Activated CD8-positive, alpha-beta T cell treated with anti-CD3 and anti-CD28 coated beads, Interleukin-2, amount 10 ng/mL, durations not matched to agents 7 days and 5 days (primary cell): ENCODE results near the gene SSH3. TPM values are rescaled to one million over a fixed set of nuclear protein-coding genes. Genes with fewer than 3 reads are reported as not detected.
A peak's percentile ranks its signal among the peaks of the same experiment; 100 is the strongest.

Experiments
- ATAC-seq: fragments of 150-1000 bp; cut with Tn5 transposase; one replicate; pipeline ENCODE4 v1.10.0; 2021; ENCODE audit warnings: moderate library complexity
- CTCF ChIA-PET: fragments of 350-600 bp; sonication (Branson Sonifier 250); formaldehyde crosslinking; loops from one replicate; lab custom pipeline; 2021; ENCODE audit warnings: antibody characterized with exemption; lab: Charles Lee
- POLR2A ChIA-PET: fragments of 350-600 bp; sonication (Branson Sonifier 250); formaldehyde crosslinking; loops from one replicate; lab custom pipeline; 2021; ENCODE audit warnings: antibody characterized with exemption; lab: Charles Lee
- DNase-seq: peaks from one replicate; pipeline ENCODE4 v3.0.0-alpha.2; 2020
- H3K27ac Mint-ChIP-seq: one replicate; pipeline ENCODE4 v1.8.0; 2021; ENCODE audit warnings: mild to moderate bottlenecking, mixed read lengths
- H3K27me3 Mint-ChIP-seq: one replicate; pipeline ENCODE4 v1.8.0; 2021; ENCODE audit warnings: low read depth, mixed read lengths
- H3K36me3 Mint-ChIP-seq: one replicate; pipeline ENCODE4 v1.8.0; 2021; ENCODE audit warnings: low read depth, mixed read lengths
- H3K4me1 Mint-ChIP-seq: one replicate; pipeline ENCODE4 v1.8.0; 2021; ENCODE audit warnings: low read depth, mixed read lengths
- H3K4me3 Mint-ChIP-seq: one replicate; pipeline ENCODE4 v1.8.0; 2021; ENCODE audit warnings: mild to moderate bottlenecking, mixed read lengths
- H3K9me3 Mint-ChIP-seq: one replicate; pipeline ENCODE4 v1.8.0; 2022; ENCODE audit warnings: mixed read lengths; ENCODE audit not compliant: insufficient read depth
- total RNA-seq, 2 experiments: library from RNA; stranded (reverse); gene quantifications; one replicate each; pipeline ENCODE4 v1.2.3, GENCODE V29; 2021

Gene SSH3
- total RNA-seq, 2 experiments from 2014 or later, result 12.0 to 13.0 TPM

GRCh38 chr11:67356864-67357561, 53.7 kb downstream of the SSH3 start:
- CTCF ChIA-PET, result interaction anchor here (0.6 to 18.4 kb wide), 19 partner anchors 9 to 228 kb away, joined by 3 to 998 read pairs (median 4); partner anchors contain the start of genes CLCF1, PTPRCAP and RAD9A
- peak overlapping the region; percentile 71 for H3K27ac Mint-ChIP-seq
- H3K27me3 Mint-ChIP-seq, result peaks cover 23% of the 10 kb centered on the region
- peak overlapping the region; percentile 15 for H3K4me3 Mint-ChIP-seq
- H3K4me1 Mint-ChIP-seq, result peaks cover 32% of the 10 kb centered on the region
- POLR2A ChIA-PET, result interaction anchor here (1.4 kb wide), 1 partner anchor 25 kb away, joined by 13 read pairs; no protein-coding TSS in a partner anchor
- H3K36me3 Mint-ChIP-seq, result peaks cover 3% of the 10 kb centered on the region
- DNase-seq (peak; percentile 79), ATAC-seq (peak; percentile 14)
- H3K9me3 Mint-ChIP-seq, result no peaks in the 10 kb centered on the region

GRCh38 chr11:67357831-67358670, 54.7 kb downstream of the SSH3 start:
- DNase-seq, result no peak
- ChIA-PET POLR2A (no interaction called here), CTCF (interaction anchor here (1.5 to 18.4 kb wide), 5 partner anchors 19 to 96 kb away, joined by 6 to 998 read pairs (median 8); partner anchors contain the start of genes CLCF1 and RAD9A)
- Mint-ChIP-seq H3K36me3 (no peaks in the 10 kb centered on the region), H3K4me3 (no peak overlapping the region), H3K4me1 (peaks cover 27% of the 10 kb centered on the region), H3K27me3 (peaks cover 32% of the 10 kb centered on the region), H3K27ac (no peak overlapping the region), H3K9me3 (no peaks in the 10 kb centered on the region)
- ATAC-seq, result no peak

Other genes starting within 250 kb of the SSH3 start
- not detected for gene RHOD, start 246.7 kb upstream of the SSH3 start, total RNA-seq
- 10 to 100 TPM; 90.3 to 93.1 TPM for gene KDM2A, start 184.3 kb upstream of the SSH3 start, total RNA-seq
- 100 to 1,000 TPM; 338 to 348 TPM for gene GRK2, start 37.1 kb upstream of the SSH3 start, total RNA-seq
- 100 to 1,000 TPM; 179 to 189 TPM for gene ANKRD13D, start 14.2 kb upstream of the SSH3 start, total RNA-seq
- 10 to 100 TPM; 53.2 to 56.7 TPM for gene POLD4, start 50.0 kb downstream of the SSH3 start, total RNA-seq
- under 1 TPM; 0.29 to 0.50 TPM for gene CLCF1, start 70.1 kb downstream of the SSH3 start, total RNA-seq
- 10 to 100 TPM; 59.5 to 60.4 TPM for gene RAD9A, start 88.5 kb downstream of the SSH3 start, total RNA-seq
- 100 to 1,000 TPM; 429 to 434 TPM for gene PPP1CA, start 98.3 kb downstream of the SSH3 start, total RNA-seq
- 100 to 1,000 TPM; 345 to 352 TPM for gene TBC1D10C, start 100.6 kb downstream of the SSH3 start, total RNA-seq
- gene CARNS1, start 112.1 kb downstream of the SSH3 start, total RNA-seq, result 1 to 10 TPM; 4.8 to 4.9 TPM
- 10 to 100 TPM; 64.0 to 66.9 TPM for gene RPS6KB2, start 125.0 kb downstream of the SSH3 start, total RNA-seq
- gene PTPRCAP, start 134.2 kb downstream of the SSH3 start, total RNA-seq, result 100 to 1,000 TPM; 445 to 447 TPM
- 100 to 1,000 TPM; 157 to 169 TPM for gene CORO1B, start 139.9 kb downstream of the SSH3 start, total RNA-seq
- not detected for gene GPR152, start 149.2 kb downstream of the SSH3 start, total RNA-seq
- 1 to 10 TPM; 1.6 to 1.9 TPM for gene CABP4, start 151.8 kb downstream of the SSH3 start, total RNA-seq
- gene TMEM134, start 165.7 kb downstream of the SSH3 start, total RNA-seq, result 10 to 100 TPM; 39.6 to 42.5 TPM
- gene AIP, start 179.5 kb downstream of the SSH3 start, total RNA-seq, result 100 to 1,000 TPM; 156 to 163 TPM
- 100 to 1,000 TPM; 110 to 117 TPM for gene PITPNM1, start 201.8 kb downstream of the SSH3 start, total RNA-seq
- 100 to 1,000 TPM; 168 to 175 TPM for gene CDK2AP2, start 204.6 kb downstream of the SSH3 start, total RNA-seq
- not detected for gene CABP2, start 219.9 kb downstream of the SSH3 start, total RNA-seq